GM19455 (cell line): Measurements from ENCODE around the gene PCCA.
"Not testable (repeated sequence)": the region's sequence is repeated elsewhere in the genome, so short reads cannot be mapped to it uniquely, and the experiment has no call there.

Source experiments
- ATAC-seq: cut with Tn5 transposase; IDR thresholded peaks from one replicate; pipeline ENCODE4 v1.9.1; 2021; ENCODE audit not compliant: unreplicated experiment

The PCCA gene

GRCh38 chr13:100565286-100565685 lies 476.4 kb downstream of the PCCA start:
- ATAC-seq: no peak

- ATAC-seq: no peak
Observed at GRCh38 chr13:100566543-100566942, 477.6 kb downstream of the PCCA start.

GRCh38 chr13:100573121-100573520 lies 484.2 kb downstream of the PCCA start:
- peak; percentile 96 for ATAC-seq

- not testable (repeated sequence) for ATAC-seq
Observed at GRCh38 chr13:100577239-100577638, 488.3 kb downstream of the PCCA start.
